HL-60/S4 treated with phorbol 12-myristate 13-acetate at 8.2 ng/mL for 4 days and 3 days (cell line): ENCODE measurements around the gene GRIK1.

Source experiments
- in situ Hi-C: fragments of 300-500 bp; cut with MboI; formaldehyde crosslinking; loops from 2 replicates; pipeline ENCODE4 v1.15.0; 2022; ENCODE audit warnings: low sequenced_read_pairs

The GRIK1 gene

GRCh38 chr21:29650523-29651022 lies 289.2 kb downstream of the GRIK1 start:
- in situ Hi-C loops = no loop called here

- in situ Hi-C loops = no loop called here
Measured at GRCh38 chr21:29649406-29649814, 290.4 kb downstream of the GRIK1 start.

- in situ Hi-C loops = no loop called here
Measured at GRCh38 chr21:29648710-29649240, 291.0 kb downstream of the GRIK1 start.

GRCh38 chr21:29647353-29647781 lies 292.4 kb downstream of the GRIK1 start:
- in situ Hi-C loops = no loop called here

GRCh38 chr21:29645666-29646553 lies 293.9 kb downstream of the GRIK1 start:
- in situ Hi-C loops = no loop called here

GRCh38 chr21:29643289-29643688 lies 296.5 kb downstream of the GRIK1 start:
- in situ Hi-C loops = no loop called here

GRCh38 chr21:29642551-29643245 lies 297.1 kb downstream of the GRIK1 start:
- in situ Hi-C loops = no loop called here

GRCh38 chr21:29641635-29642550 lies 297.9 kb downstream of the GRIK1 start:
- in situ Hi-C loops = no loop called here

GRCh38 chr21:29641001-29641634 lies 298.7 kb downstream of the GRIK1 start:
- in situ Hi-C loops = no loop called here

- in situ Hi-C loops = no loop called here
Measured at GRCh38 chr21:29640080-29640508, 299.7 kb downstream of the GRIK1 start.

- in situ Hi-C loops = no loop called here
Measured at GRCh38 chr21:29639366-29640079, 300.3 kb downstream of the GRIK1 start.

GRCh38 chr21:29638761-29639327 lies 301.0 kb downstream of the GRIK1 start:
- in situ Hi-C loops = no loop called here

- in situ Hi-C loops = no loop called here
Measured at GRCh38 chr21:29638138-29638537, 301.7 kb downstream of the GRIK1 start.

- in situ Hi-C loops = no loop called here
Measured at GRCh38 chr21:29637553-29637952, 302.2 kb downstream of the GRIK1 start.

GRCh38 chr21:29637134-29637533 lies 302.7 kb downstream of the GRIK1 start:
- in situ Hi-C loops = no loop called here

- in situ Hi-C loops = no loop called here
Measured at GRCh38 chr21:29634418-29634817, 305.4 kb downstream of the GRIK1 start.

- in situ Hi-C loops = no loop called here
Measured at GRCh38 chr21:29633756-29634155, 306.0 kb downstream of the GRIK1 start.

GRCh38 chr21:29630441-29630840 lies 309.4 kb downstream of the GRIK1 start:
- in situ Hi-C loops = no loop called here

- in situ Hi-C loops = no loop called here
Measured at GRCh38 chr21:29627905-29628304, 311.9 kb downstream of the GRIK1 start.
